Ishikawa (cell line): ENCODE data around the gene NEGR1.

Experiments used
- CEBPB ChIP-seq: IDR thresholded peaks from 2 replicates; pipeline ENCODE4 v1.6.1; 2012
- CREB1 ChIP-seq: IDR thresholded peaks from 2 replicates; pipeline ENCODE4 v1.6.1; 2012; ENCODE audit warnings: low read depth
- EGR1 ChIP-seq: IDR thresholded peaks from 2 replicates; pipeline ENCODE4 v1.6.1; 2012
- EP300 ChIP-seq: IDR thresholded peaks from 2 replicates; pipeline ENCODE4 v1.6.1; 2012; ENCODE audit warnings: borderline replicate concordance
- FOXM1 ChIP-seq: IDR thresholded peaks from 2 replicates; pipeline ENCODE4 v1.6.1; 2012; ENCODE audit warnings: low read depth, borderline replicate concordance
- NFIC ChIP-seq: IDR thresholded peaks from 2 replicates; pipeline ENCODE4 v1.6.1; 2012
- RAD21 ChIP-seq: IDR thresholded peaks from 2 replicates; pipeline ENCODE4 v1.6.1; 2012; ENCODE audit warnings: low read depth
- TAF1 ChIP-seq: IDR thresholded peaks from 2 replicates; pipeline ENCODE4 v1.6.1; 2012; ENCODE audit warnings: low read depth, mild to moderate bottlenecking
- TCF12 ChIP-seq: IDR thresholded peaks from 2 replicates; pipeline ENCODE4 v1.6.1; 2012; ENCODE audit warnings: low read depth
- TEAD4 ChIP-seq: IDR thresholded peaks from 2 replicates; pipeline ENCODE4 v1.6.1; 2012
- YY1 ChIP-seq: IDR thresholded peaks from 2 replicates; pipeline ENCODE4 v1.6.1; 2012; ENCODE audit warnings: low read depth
- ZBTB7A ChIP-seq: IDR thresholded peaks from 2 replicates; pipeline ENCODE4 v1.6.1; 2012; ENCODE audit warnings: low read depth
- TF ChIP-seq, protein P1 (sequence below): IDR thresholded peaks from 2 replicates; pipeline ENCODE4 v1.6.1; 2012
- TF ChIP-seq, protein P2 (sequence below): IDR thresholded peaks from 2 replicates; pipeline ENCODE4 v1.6.1; 2012
- TF ChIP-seq, protein P3 (sequence below): IDR thresholded peaks from 2 replicates; pipeline ENCODE4 v1.6.1; 2012; ENCODE audit warnings: low read depth, mild to moderate bottlenecking

The NEGR1 gene

DNA sequence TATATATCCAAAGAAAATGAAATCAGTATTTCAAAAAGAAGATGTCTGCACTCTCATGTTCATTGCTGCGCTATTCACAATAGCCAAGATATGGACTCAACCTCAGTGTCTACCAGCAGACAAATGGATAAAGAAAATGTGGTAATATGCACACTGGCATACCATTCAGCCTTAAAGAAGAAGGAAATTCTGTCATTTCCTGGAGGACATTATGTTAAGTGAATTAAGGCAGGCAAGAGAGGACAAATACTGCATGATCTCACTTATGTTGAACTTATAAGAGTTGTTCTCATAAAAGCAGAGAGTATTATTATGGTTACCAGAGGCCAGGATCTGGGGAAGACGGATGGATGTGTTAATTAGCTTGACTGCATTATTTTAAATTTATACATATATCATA is 115.9 kb downstream of the NEGR1 start:
- TF ChIP-seq CEBPB, result no peak
- TF ChIP-seq ZBTB7A, result no peak
- TF ChIP-seq, protein P1, sequence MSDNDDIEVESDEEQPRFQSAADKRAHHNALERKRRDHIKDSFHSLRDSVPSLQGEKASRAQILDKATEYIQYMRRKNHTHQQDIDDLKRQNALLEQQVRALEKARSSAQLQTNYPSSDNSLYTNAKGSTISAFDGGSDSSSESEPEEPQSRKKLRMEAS, result no peak
- TF ChIP-seq RAD21, result no peak
- no peak for TF ChIP-seq EGR1
- TF ChIP-seq NFIC, result no peak
- TF ChIP-seq EP300, result no peak
- TF ChIP-seq, protein P2, sequence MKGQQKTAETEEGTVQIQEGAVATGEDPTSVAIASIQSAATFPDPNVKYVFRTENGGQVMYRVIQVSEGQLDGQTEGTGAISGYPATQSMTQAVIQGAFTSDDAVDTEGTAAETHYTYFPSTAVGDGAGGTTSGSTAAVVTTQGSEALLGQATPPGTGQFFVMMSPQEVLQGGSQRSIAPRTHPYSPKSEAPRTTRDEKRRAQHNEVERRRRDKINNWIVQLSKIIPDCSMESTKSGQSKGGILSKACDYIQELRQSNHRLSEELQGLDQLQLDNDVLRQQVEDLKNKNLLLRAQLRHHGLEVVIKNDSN, result no peak
- no peak for TF ChIP-seq YY1
- no peak for TF ChIP-seq TAF1
- no peak for TF ChIP-seq TCF12
- TF ChIP-seq, protein P3, sequence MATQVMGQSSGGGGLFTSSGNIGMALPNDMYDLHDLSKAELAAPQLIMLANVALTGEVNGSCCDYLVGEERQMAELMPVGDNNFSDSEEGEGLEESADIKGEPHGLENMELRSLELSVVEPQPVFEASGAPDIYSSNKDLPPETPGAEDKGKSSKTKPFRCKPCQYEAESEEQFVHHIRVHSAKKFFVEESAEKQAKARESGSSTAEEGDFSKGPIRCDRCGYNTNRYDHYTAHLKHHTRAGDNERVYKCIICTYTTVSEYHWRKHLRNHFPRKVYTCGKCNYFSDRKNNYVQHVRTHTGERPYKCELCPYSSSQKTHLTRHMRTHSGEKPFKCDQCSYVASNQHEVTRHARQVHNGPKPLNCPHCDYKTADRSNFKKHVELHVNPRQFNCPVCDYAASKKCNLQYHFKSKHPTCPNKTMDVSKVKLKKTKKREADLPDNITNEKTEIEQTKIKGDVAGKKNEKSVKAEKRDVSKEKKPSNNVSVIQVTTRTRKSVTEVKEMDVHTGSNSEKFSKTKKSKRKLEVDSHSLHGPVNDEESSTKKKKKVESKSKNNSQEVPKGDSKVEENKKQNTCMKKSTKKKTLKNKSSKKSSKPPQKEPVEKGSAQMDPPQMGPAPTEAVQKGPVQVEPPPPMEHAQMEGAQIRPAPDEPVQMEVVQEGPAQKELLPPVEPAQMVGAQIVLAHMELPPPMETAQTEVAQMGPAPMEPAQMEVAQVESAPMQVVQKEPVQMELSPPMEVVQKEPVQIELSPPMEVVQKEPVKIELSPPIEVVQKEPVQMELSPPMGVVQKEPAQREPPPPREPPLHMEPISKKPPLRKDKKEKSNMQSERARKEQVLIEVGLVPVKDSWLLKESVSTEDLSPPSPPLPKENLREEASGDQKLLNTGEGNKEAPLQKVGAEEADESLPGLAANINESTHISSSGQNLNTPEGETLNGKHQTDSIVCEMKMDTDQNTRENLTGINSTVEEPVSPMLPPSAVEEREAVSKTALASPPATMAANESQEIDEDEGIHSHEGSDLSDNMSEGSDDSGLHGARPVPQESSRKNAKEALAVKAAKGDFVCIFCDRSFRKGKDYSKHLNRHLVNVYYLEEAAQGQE, result no peak
- no peak for TF ChIP-seq FOXM1
- no peak for TF ChIP-seq TEAD4
- no peak for TF ChIP-seq CREB1

DNA sequence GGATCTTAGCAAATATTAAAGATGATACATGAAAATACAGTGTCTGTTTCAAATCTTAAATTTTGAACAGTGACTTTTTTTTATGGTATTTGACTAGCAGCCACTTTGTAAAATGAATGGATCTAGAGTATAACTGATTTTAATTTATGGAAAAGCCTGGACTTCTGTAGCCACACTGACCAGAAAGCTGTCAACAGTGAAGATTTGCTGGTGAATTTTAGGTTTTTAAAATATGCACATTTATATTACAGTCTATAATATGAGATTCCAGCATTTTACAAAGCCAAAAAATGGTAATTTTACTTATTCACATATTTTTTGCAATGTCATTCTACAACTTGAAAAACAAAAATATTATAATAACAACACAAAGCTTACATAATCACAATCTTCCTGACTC is 131.8 kb downstream of the NEGR1 start:
- TF ChIP-seq TCF12 (no peak), TAF1 (no peak), FOXM1 (no peak), ZBTB7A (no peak), EGR1 (no peak), CEBPB (no peak), RAD21 (no peak), EP300 (no peak), YY1 (no peak), CREB1 (no peak), TEAD4 (no peak), NFIC (no peak)
- TF ChIP-seq, protein P1, result no peak
- TF ChIP-seq, protein P2, result no peak
- TF ChIP-seq, protein P3, result no peak

DNA sequence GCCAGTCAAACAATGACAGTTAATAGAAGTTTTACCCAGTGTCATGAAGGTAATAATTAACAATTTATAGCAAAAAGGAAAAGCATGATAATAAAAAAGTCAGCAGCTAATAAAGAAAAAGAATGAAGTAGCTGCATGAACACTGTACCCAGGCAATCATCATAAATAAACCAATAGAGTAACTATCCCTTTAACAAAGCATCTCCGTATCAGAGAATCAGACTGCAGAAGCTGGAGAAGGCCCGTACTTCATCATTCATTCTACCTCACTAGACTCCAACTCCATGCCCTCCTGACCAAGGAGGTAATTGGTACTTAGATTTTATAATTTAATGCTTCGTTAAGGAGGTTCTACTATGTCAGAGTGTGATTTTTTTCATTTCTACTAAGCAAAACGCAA is 140.5 kb downstream of the NEGR1 start:
- TF ChIP-seq FOXM1, result no peak
- TF ChIP-seq TCF12, result no peak
- TF ChIP-seq TAF1, result no peak
- no peak for TF ChIP-seq TEAD4
- no peak for TF ChIP-seq RAD21
- TF ChIP-seq CREB1, result no peak
- TF ChIP-seq EP300, result no peak
- no peak for TF ChIP-seq ZBTB7A
- TF ChIP-seq, protein P1, result no peak
- TF ChIP-seq, protein P3, result no peak
- TF ChIP-seq, protein P2, result no peak
- TF ChIP-seq EGR1, result no peak
- no peak for TF ChIP-seq NFIC

DNA sequence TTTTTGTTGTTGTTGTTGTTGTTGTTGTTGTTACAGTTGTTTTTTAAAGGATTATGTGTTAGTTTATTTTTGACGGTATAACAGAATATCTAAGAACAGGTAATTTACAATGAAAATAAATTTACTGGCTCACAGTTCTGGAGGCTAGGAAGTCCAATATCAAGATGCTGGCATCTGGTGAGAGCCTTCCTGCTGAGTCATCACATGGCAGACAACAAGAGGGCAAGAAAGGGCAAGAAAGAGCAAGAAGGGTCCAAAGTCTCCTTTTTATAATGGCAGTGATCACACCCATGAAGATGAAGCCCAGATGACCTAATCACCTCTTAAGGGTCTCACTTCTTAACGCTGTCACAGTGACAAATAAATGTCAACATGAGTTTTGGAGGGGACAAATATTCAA is 142.1 kb downstream of the NEGR1 start:
- TF ChIP-seq NFIC (no peak), EGR1 (no peak), TAF1 (no peak), FOXM1 (no peak), TEAD4 (no peak), ZBTB7A (no peak), TCF12 (no peak), CREB1 (no peak)
- TF ChIP-seq, protein P3, result no peak
- TF ChIP-seq, protein P2, result no peak
